Thyroid gland (tissue), 4 donors: ENCODE data around the gene QPRT. TPM values are rescaled to one million over a fixed set of nuclear protein-coding genes. Genes with fewer than 3 reads are reported as not detected.

Source experiments
- DNase-seq, 2 donors: peaks; one replicate each; pipeline ENCODE4 v3.0.0-alpha.2; 2019
- H3K27ac ChIP-seq, 3 donors: fragments of 200-600 bp; sonication (generic); 1 replicate in 2 of 3; 2 replicates in 1 of 3; pipeline ENCODE4 v1.5.1; 2016 to 2019; ENCODE audit warnings: mild to moderate bottlenecking in 1 of 3, moderate library complexity in 1 of 3
- H3K27me3 ChIP-seq: fragments of 200-600 bp; sonication (generic); one replicate; pipeline ENCODE4 v1.5.1; 2019
- H3K36me3 ChIP-seq, 2 donors: fragments of 200-600 bp; sonication (generic); one replicate each; pipeline ENCODE4 v1.5.1; 2016 to 2019
- H3K4me1 ChIP-seq, 2 donors: fragments of 200-600 bp; sonication (generic); one replicate each; pipeline ENCODE4 v1.5.1; 2017 to 2019
- H3K4me3 ChIP-seq, 3 donors: fragments of 200-600 bp; sonication (generic); replicated peaks in 1 of 3; 1 replicate in 2 of 3; 2 replicates in 1 of 3; pipeline ENCODE4 v1.5.1; 2016; ENCODE audit warnings: mild to moderate bottlenecking in 1 of 3
- H3K9me3 ChIP-seq: fragments of 200-600 bp; sonication (generic); one replicate; pipeline ENCODE4 v1.5.1; 2017
- CTCF ChIP-seq, 6 experiments: fragments of 200-600 bp in 3 of 6; fragments of 450-650 bp in 3 of 6; sonication (generic) in 3 of 6; IDR thresholded peaks; one replicate each; pipeline ENCODE4 v1.5.1; 2016 to 2019; ENCODE audit warnings: antibody characterized with exemption in 6 of 6, mild to moderate bottlenecking in 2 of 6, inconsistent platforms in 1 of 6, moderate library complexity in 1 of 6
- POLR2A ChIP-seq, 2 donors: fragments of 450-650 bp; IDR thresholded peaks; one replicate each; pipeline ENCODE4 v1.6.1; 2017; ENCODE audit warnings: antibody characterized with exemption in 2 of 2, mild to moderate bottlenecking in 2 of 2, moderate library complexity in 1 of 2
- WGBS, 2 donors: methylation state at CpG; one replicate each; pipeline ENCODE4 v1.1.5; 2017; 5-methylcytosine and 5-hydroxymethylcytosine counted together
- intact Hi-C: fragments of 100-400 bp; cut with DNase I; formaldehyde crosslinking; loops from one replicate; pipeline ENCODE4 v1.15.1; 2023
- total RNA-seq, 4 donors: library from RNA; depleted of rRNA; stranded (reverse); fragments of >200 nt; gene quantifications; one replicate each; pipeline ENCODE4 v1.2.3, GENCODE V29; 2016

QPRT gene
- total RNA-seq, 4 donors from 2014 or later = 1.7 to 5.6 (median 3.0) TPM

- intact Hi-C loops = no loop called here
- 71 to 79% methylated on average over 11 of the region's 11 CpGs for WGBS, 2 donors
- Histone ChIP-seq H3K27me3 (no peaks in the 10 kb centered on the region), H3K27ac (no peak overlapping the region), H3K4me3 (no peak overlapping the region), H3K4me1 (no peaks in the 10 kb centered on the region), H3K9me3 (no peaks in the 10 kb centered on the region), H3K36me3 (no peaks in the 10 kb centered on the region)
- TF ChIP-seq POLR2A (IDR thresholded peaks at IDR 0.05) = no peak
- no peak for TF ChIP-seq CTCF (IDR thresholded peaks at IDR 0.05)
- no peak for DNase-seq
Observed at GRCh38 chr16:29656688-29657523, 22.1 kb upstream of the QPRT start.

- WGBS, 2 donors = 83 to 88% methylated on average over 6 of the region's 6 CpGs
- Histone ChIP-seq H3K36me3 (no peaks in the 10 kb centered on the region), H3K9me3 (no peaks in the 10 kb centered on the region), H3K4me1 (no peaks in the 10 kb centered on the region), H3K4me3 (no peak overlapping the region), H3K27me3 (no peaks in the 10 kb centered on the region), H3K27ac (no peak overlapping the region)
- DNase-seq = no peak
- intact Hi-C loops = no loop called here
- TF ChIP-seq POLR2A (IDR thresholded peaks at IDR 0.05) (no peak), CTCF (IDR thresholded peaks at IDR 0.05) (no peak)
Observed at GRCh38 chr16:29658705-29659104, 20.3 kb upstream of the QPRT start.

- Histone ChIP-seq H3K9me3 (no peaks in the 10 kb centered on the region), H3K27me3 (no peaks in the 10 kb centered on the region), H3K4me1 (no peaks in the 10 kb centered on the region), H3K4me3 (no peak overlapping the region), H3K27ac (no peak overlapping the region), H3K36me3 (no peaks in the 10 kb centered on the region)
- DNase-seq = no peak
- intact Hi-C loops = no loop called here
- 84 to 89% methylated on average over 17 of the region's 17 CpGs for WGBS, 2 donors
- no peak for TF ChIP-seq POLR2A (IDR thresholded peaks at IDR 0.05)
- no peak for TF ChIP-seq CTCF (IDR thresholded peaks at IDR 0.05)
Observed at GRCh38 chr16:29662000-29662728, 16.8 kb upstream of the QPRT start.

- Histone ChIP-seq H3K27ac (no peak overlapping the region), H3K9me3 (no peaks in the 10 kb centered on the region), H3K36me3 (no peaks in the 10 kb centered on the region), H3K27me3 (no peaks in the 10 kb centered on the region), H3K4me3 (no peak overlapping the region), H3K4me1 (no peaks in the 10 kb centered on the region)
- intact Hi-C loops = no loop called here
- 40 to 76% methylated on average over 4 of the region's 4 CpGs for WGBS, 2 donors
- no peak for DNase-seq
- TF ChIP-seq POLR2A (IDR thresholded peaks at IDR 0.05) (no peak), CTCF (IDR thresholded peaks at IDR 0.05) (no peak)
Observed at GRCh38 chr16:29662729-29663015, 16.3 kb upstream of the QPRT start.
